ENCODE measurements around the gene FSTL5.

Gene FSTL5

DNA sequence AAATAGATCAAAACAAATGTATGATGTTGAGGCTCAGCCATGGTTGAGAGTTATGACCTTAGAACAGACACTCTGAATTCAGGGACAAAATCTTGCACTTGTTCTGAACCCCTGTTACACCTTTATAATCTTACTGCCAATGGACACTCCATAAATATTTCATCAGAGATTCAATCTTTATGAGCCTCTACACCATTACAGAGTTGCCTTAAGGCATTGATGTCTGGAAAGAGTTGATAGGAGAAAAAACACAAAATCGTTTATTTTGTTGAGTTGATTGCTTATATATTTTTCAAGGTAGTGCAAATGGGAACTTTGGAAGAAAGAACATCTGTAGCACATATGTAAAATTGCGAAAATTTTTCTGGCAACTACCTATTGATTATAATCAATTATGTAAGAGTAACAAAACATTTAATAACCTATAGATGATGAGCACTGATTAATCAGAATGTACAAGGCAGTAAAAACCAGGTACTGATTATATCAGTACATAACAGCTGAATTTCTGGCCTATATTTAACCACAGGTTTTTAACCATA is 568.5 kb downstream of the FSTL5 start:
- TF ChIP-seq ZBTB7A (IDR thresholded peaks at IDR 0.05; ENCODE audit: low read depth) (no peak), CREB1 (IDR thresholded peaks at IDR 0.05; ENCODE audit: low read depth) (no peak), TEAD4 (IDR thresholded peaks at IDR 0.05) (no peak), TCF12 (IDR thresholded peaks at IDR 0.05; ENCODE audit: low read depth) (no peak), FOXM1 (IDR thresholded peaks at IDR 0.05; ENCODE audit: borderline replicate concordance, low read depth) (no peak), EGR1 (IDR thresholded peaks at IDR 0.05) (no peak), NFIC (IDR thresholded peaks at IDR 0.05) (no peak), YY1 (IDR thresholded peaks at IDR 0.05; ENCODE audit: low read depth) (no peak), EP300 (IDR thresholded peaks at IDR 0.05; ENCODE audit: borderline replicate concordance) (no peak), TAF1 (IDR thresholded peaks at IDR 0.05; ENCODE audit: low read depth) (no peak), RAD21 (IDR thresholded peaks at IDR 0.05; ENCODE audit: low read depth) (no peak), CEBPB (IDR thresholded peaks at IDR 0.05) (no peak)
- TF ChIP-seq, protein P1, sequence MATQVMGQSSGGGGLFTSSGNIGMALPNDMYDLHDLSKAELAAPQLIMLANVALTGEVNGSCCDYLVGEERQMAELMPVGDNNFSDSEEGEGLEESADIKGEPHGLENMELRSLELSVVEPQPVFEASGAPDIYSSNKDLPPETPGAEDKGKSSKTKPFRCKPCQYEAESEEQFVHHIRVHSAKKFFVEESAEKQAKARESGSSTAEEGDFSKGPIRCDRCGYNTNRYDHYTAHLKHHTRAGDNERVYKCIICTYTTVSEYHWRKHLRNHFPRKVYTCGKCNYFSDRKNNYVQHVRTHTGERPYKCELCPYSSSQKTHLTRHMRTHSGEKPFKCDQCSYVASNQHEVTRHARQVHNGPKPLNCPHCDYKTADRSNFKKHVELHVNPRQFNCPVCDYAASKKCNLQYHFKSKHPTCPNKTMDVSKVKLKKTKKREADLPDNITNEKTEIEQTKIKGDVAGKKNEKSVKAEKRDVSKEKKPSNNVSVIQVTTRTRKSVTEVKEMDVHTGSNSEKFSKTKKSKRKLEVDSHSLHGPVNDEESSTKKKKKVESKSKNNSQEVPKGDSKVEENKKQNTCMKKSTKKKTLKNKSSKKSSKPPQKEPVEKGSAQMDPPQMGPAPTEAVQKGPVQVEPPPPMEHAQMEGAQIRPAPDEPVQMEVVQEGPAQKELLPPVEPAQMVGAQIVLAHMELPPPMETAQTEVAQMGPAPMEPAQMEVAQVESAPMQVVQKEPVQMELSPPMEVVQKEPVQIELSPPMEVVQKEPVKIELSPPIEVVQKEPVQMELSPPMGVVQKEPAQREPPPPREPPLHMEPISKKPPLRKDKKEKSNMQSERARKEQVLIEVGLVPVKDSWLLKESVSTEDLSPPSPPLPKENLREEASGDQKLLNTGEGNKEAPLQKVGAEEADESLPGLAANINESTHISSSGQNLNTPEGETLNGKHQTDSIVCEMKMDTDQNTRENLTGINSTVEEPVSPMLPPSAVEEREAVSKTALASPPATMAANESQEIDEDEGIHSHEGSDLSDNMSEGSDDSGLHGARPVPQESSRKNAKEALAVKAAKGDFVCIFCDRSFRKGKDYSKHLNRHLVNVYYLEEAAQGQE (IDR thresholded peaks at IDR 0.05; ENCODE audit: low read depth) = no peak
- TF ChIP-seq, protein P2, sequence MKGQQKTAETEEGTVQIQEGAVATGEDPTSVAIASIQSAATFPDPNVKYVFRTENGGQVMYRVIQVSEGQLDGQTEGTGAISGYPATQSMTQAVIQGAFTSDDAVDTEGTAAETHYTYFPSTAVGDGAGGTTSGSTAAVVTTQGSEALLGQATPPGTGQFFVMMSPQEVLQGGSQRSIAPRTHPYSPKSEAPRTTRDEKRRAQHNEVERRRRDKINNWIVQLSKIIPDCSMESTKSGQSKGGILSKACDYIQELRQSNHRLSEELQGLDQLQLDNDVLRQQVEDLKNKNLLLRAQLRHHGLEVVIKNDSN (IDR thresholded peaks at IDR 0.05) = no peak
- TF ChIP-seq, protein P3, sequence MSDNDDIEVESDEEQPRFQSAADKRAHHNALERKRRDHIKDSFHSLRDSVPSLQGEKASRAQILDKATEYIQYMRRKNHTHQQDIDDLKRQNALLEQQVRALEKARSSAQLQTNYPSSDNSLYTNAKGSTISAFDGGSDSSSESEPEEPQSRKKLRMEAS (IDR thresholded peaks at IDR 0.05) = no peak

DNA sequence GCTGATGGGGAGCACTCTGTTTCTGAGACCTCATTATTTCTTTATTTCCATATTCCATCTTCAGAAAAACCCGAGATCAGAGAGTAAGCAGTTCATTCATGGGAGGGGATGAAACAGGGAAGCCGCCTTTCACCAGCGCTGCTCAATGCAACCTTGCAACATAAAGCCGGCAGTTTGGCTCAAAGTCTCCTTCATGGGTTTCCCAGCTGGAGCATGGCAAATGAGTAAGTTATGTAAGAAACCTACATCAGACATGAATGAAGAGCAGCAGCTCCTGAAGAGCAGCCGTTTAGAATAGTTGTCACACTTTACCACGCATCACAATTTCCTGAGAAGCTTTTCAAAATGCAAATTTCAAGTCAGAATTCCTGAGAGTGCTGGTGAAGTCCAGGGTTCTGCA is 578.8 kb downstream of the FSTL5 start:
- TF ChIP-seq TCF12 (IDR thresholded peaks at IDR 0.05; ENCODE audit: low read depth) (no peak), TEAD4 (IDR thresholded peaks at IDR 0.05) (no peak), RAD21 (IDR thresholded peaks at IDR 0.05; ENCODE audit: low read depth) (no peak), EGR1 (IDR thresholded peaks at IDR 0.05) (no peak), FOXM1 (IDR thresholded peaks at IDR 0.05; ENCODE audit: borderline replicate concordance, low read depth) (no peak)

DNA sequence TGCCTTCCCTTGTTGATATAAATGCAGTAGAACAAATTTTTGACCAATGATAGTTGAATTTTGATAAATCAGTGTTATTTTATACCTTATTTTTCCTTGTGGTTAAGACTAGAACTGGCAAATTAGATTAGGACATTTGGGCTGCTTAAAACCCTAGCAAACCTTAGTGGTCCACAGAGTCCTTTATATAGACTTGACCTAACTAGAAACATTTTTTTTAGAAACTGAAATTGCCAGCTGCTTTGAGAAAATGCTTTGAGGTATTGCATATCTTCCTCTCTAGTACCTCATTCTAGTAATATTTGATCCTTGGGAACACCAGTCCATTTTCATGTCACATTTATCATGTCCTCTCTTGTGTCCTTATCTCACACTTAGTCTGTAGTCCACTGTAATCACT is 580.3 kb downstream of the FSTL5 start:
- TF ChIP-seq FOXM1 (IDR thresholded peaks at IDR 0.05; ENCODE audit: borderline replicate concordance, low read depth) (no peak), TAF1 (IDR thresholded peaks at IDR 0.05; ENCODE audit: low read depth) (no peak), TCF12 (IDR thresholded peaks at IDR 0.05; ENCODE audit: low read depth) (no peak), NFIC (IDR thresholded peaks at IDR 0.05) (no peak), ZBTB7A (IDR thresholded peaks at IDR 0.05; ENCODE audit: low read depth) (no peak), EGR1 (IDR thresholded peaks at IDR 0.05) (no peak), YY1 (IDR thresholded peaks at IDR 0.05; ENCODE audit: low read depth) (no peak), CEBPB (IDR thresholded peaks at IDR 0.05) (no peak), TEAD4 (IDR thresholded peaks at IDR 0.05) (no peak), CREB1 (IDR thresholded peaks at IDR 0.05; ENCODE audit: low read depth) (no peak), RAD21 (IDR thresholded peaks at IDR 0.05; ENCODE audit: low read depth) (no peak), EP300 (IDR thresholded peaks at IDR 0.05; ENCODE audit: borderline replicate concordance) (no peak)
- TF ChIP-seq, protein P2 (IDR thresholded peaks at IDR 0.05) = no peak
- TF ChIP-seq, protein P1 (IDR thresholded peaks at IDR 0.05; ENCODE audit: low read depth) = no peak
- TF ChIP-seq, protein P3 (IDR thresholded peaks at IDR 0.05) = no peak

DNA sequence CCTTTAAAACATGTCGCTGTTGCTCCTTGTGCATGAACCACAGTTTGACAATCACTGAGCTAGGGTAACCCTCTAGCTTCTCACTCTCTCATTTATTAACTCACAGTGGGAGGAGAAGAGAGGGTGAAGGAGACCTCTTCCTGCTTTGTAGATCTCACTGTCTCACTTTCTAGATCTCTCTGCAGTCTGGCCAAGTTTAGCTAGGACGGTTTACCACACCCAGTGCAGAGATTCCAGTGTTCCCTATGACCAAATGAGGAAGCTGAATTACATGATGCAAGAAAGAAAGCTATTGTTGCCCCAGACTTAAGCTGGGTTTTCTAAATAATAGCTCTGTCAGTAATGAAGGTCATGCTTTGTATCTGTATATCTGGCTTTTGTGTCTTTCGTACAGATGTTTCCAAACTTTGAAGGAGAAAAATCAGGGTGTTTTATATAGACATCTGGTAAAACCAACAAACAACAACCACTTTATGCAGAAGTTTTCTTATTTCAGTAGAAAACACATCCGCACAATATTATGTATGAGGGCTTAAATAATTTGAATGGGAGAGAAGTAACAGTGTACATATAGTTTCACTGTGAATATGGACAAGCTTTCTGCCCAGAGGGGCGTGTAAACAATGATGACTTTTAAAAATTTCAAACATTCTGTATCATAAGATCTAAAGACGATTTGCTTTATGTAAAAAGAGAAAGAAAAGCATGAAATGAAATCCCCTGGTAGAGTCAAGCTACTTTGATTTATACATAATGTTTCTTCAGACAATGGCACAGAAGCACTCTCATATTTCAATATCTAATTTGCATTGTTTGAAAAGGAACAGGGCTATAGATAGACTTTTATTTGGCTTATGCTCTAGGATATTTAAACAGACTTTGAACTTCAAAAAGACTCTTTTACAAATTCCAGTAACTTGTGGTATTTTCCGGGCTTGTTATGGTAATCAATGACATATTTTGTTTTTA is 582.3 kb downstream of the FSTL5 start:
- TF ChIP-seq ZBTB7A (IDR thresholded peaks at IDR 0.05; ENCODE audit: low read depth) (no peak), TAF1 (IDR thresholded peaks at IDR 0.05; ENCODE audit: low read depth) (no peak)

DNA sequence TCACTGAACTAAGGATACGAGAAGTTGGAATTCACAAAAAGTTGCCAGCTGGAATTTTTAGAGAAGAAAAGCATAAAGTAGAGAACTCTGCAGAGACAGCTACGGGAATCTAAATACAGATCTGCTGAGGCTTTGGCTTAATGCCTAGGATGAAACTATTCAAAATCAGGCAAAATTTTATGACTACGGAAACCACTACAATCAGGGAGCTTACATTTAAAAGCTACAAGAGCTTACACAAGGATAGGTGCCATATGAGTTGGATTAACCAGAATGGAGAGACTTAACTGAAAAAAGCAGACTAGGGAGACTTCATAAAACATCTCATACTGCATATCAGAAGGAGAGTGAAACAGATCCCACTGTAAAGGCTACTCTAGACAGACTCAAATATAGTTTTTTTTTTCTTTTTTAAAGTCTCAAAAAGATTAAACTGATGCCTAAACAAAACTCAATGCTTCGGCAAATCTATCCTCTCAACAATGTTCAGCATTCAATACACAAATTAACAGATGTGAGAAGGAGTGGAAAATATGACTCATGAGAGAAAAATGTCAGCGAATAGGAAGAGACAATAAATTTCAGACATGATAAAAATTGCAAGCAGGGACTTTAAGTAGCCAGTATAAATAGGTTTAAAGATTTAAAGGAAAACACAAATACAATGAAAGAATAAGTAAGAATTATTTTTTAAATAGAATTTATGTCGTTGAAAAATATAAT is 586.1 kb downstream of the FSTL5 start:
- TF ChIP-seq, protein P1 (IDR thresholded peaks at IDR 0.05; ENCODE audit: low read depth) = no peak
- TF ChIP-seq TEAD4 (IDR thresholded peaks at IDR 0.05) = peak; percentile 74
- no peak for TF ChIP-seq ZBTB7A (IDR thresholded peaks at IDR 0.05; ENCODE audit: low read depth)
- TF ChIP-seq, protein P3 (IDR thresholded peaks at IDR 0.05) = no peak
- no peak for TF ChIP-seq TAF1 (IDR thresholded peaks at IDR 0.05; ENCODE audit: low read depth)
- TF ChIP-seq CREB1 (IDR thresholded peaks at IDR 0.05; ENCODE audit: low read depth) = no peak

Data from Ishikawa (cell line).